Measurements from ENCODE around the gene CSNK1G1.
"Not testable (repeated sequence)": the region's sequence is repeated elsewhere in the genome, so short reads cannot be mapped to it uniquely, and the experiment has no call there.

CSNK1G1 gene

GRCh38 chr15:64233299-64233698 lies 122.7 kb downstream of the CSNK1G1 start:
- no peak for DNase-seq

- DNase-seq, result no peak
These were observed 123.6 kb downstream of the CSNK1G1 start for GRCh38 chr15:64232400-64232799.

- DNase-seq, result peak; percentile 5
These were observed 126.7 kb downstream of the CSNK1G1 start for GRCh38 chr15:64229129-64229724.

- DNase-seq, result no peak
These were observed 130.2 kb downstream of the CSNK1G1 start for GRCh38 chr15:64225804-64226203.

- DNase-seq, result no peak
These were observed 131.5 kb downstream of the CSNK1G1 start for GRCh38 chr15:64224511-64224910.

GRCh38 chr15:64223882-64224281 lies 132.1 kb downstream of the CSNK1G1 start:
- no peak for DNase-seq

- DNase-seq, result no peak
These were observed 133.2 kb downstream of the CSNK1G1 start for GRCh38 chr15:64222573-64223366.

- DNase-seq, result not testable (repeated sequence)
These were observed 134.1 kb downstream of the CSNK1G1 start for GRCh38 chr15:64221911-64222310.

- not testable (repeated sequence) for DNase-seq
These were observed 138.6 kb downstream of the CSNK1G1 start for GRCh38 chr15:64217429-64217750.

- no peak for DNase-seq
These were observed 139.1 kb downstream of the CSNK1G1 start for GRCh38 chr15:64216730-64217428.

GRCh38 chr15:64216196-64216595 lies 139.8 kb downstream of the CSNK1G1 start:
- DNase-seq, result no peak

GRCh38 chr15:64213646-64214045 lies 142.3 kb downstream of the CSNK1G1 start:
- DNase-seq, result no peak

- no peak for DNase-seq
These were observed 144.3 kb downstream of the CSNK1G1 start for GRCh38 chr15:64211696-64212095.

- no peak for DNase-seq
These were observed 145.6 kb downstream of the CSNK1G1 start for GRCh38 chr15:64210371-64210770.

GRCh38 chr15:64209680-64210334 lies 146.2 kb downstream of the CSNK1G1 start:
- DNase-seq, result peak; percentile 32

GRCh38 chr15:64205202-64205601 lies 150.8 kb downstream of the CSNK1G1 start:
- DNase-seq, result no peak

- no peak for DNase-seq
These were observed 158.5 kb downstream of the CSNK1G1 start for GRCh38 chr15:64197425-64197824.

- DNase-seq, result no peak
These were observed 162.0 kb downstream of the CSNK1G1 start for GRCh38 chr15:64193971-64194370.

GRCh38 chr15:64191971-64192830 lies 163.8 kb downstream of the CSNK1G1 start:
- DNase-seq, result no peak

- DNase-seq, result no peak
These were observed 168.4 kb downstream of the CSNK1G1 start for GRCh38 chr15:64187396-64188191.

GRCh38 chr15:64185146-64185911 lies 170.6 kb downstream of the CSNK1G1 start:
- no peak for DNase-seq

Measured in CD4-positive, alpha-beta T cell treated with Interleukin-10 for 1 hour (primary cell).